Liver (tissue), 9 donors: ENCODE measurements around the gene HUWE1. TPM values are rescaled to one million over a fixed set of nuclear protein-coding genes. Genes with fewer than 3 reads are reported as not detected.

Source experiments
- DNase-seq: peaks from one replicate; pipeline ENCODE4 v3.0.0-alpha.2; 2017; ENCODE audit warnings: low spot score
- H3K27ac ChIP-seq, 2 donors: one replicate each; pipeline ENCODE4 v1.7.0; 2013; ENCODE audit warnings: inconsistent platforms in 2 of 2, low read length in 2 of 2, control low read depth in 1 of 2, low read depth in 1 of 2, mild to moderate bottlenecking in 1 of 2
- H3K27me3 ChIP-seq, 4 donors: one replicate each; pipeline versions ENCODE4 v1.6.1 to v1.7.0; 2013; ENCODE audit warnings: low read length in 3 of 4, inconsistent platforms in 1 of 4, mild to moderate bottlenecking in 1 of 4, moderate library complexity in 1 of 4; ENCODE audit not compliant: control insufficient read depth in 4 of 4, insufficient read depth in 4 of 4
- H3K36me3 ChIP-seq, 4 donors: one replicate each; pipeline versions ENCODE4 v1.6.1 to v1.7.0; 2013; ENCODE audit warnings: low read length in 3 of 4, mild to moderate bottlenecking in 3 of 4, low read depth in 1 of 4, moderate library complexity in 1 of 4; ENCODE audit not compliant: control insufficient read depth in 4 of 4, insufficient read depth in 3 of 4
- H3K4me1 ChIP-seq, 4 donors: one replicate each; pipeline versions ENCODE4 v1.6.1 to v1.7.0; 2013; ENCODE audit warnings: low read length in 3 of 4, mild to moderate bottlenecking in 3 of 4, moderate library complexity in 1 of 4; ENCODE audit not compliant: control insufficient read depth in 4 of 4, insufficient read depth in 4 of 4
- H3K4me3 ChIP-seq, 3 donors: one replicate each; pipeline versions ENCODE4 v1.6.1 to v1.7.0; 2013; ENCODE audit warnings: low read length in 3 of 3, control low read depth in 1 of 3, low read depth in 1 of 3, mild to moderate bottlenecking in 1 of 3
- H3K9ac ChIP-seq, 2 donors: one replicate each; pipeline ENCODE4 v1.7.0; 2013; ENCODE audit warnings: low read length in 2 of 2, mild to moderate bottlenecking in 2 of 2, moderate library complexity in 2 of 2, control low read depth in 1 of 2, low read depth in 1 of 2
- H3K9me3 ChIP-seq, 4 donors: one replicate each; pipeline versions ENCODE4 v1.6.1 to v1.7.0; 2013; ENCODE audit warnings: low read length in 3 of 4; ENCODE audit not compliant: control insufficient read depth in 4 of 4
- ATF3 ChIP-seq: IDR thresholded peaks from 2 replicates; pipeline ENCODE4 v1.6.1; 2016; ENCODE audit warnings: antibody characterized with exemption
- CTCF ChIP-seq: fragments of 150-350 bp; IDR thresholded peaks from 2 replicates; pipeline ENCODE4 v1.5.1; 2017; ENCODE audit warnings: improper control_type of control experiment, low read depth, low read length; ENCODE audit not compliant: missing input control
- FOXA1 ChIP-seq: IDR thresholded peaks from 2 replicates; pipeline ENCODE4 v1.6.1; 2016; ENCODE audit warnings: antibody characterized with exemption
- FOXA2 ChIP-seq: IDR thresholded peaks from 2 replicates; pipeline ENCODE4 v1.6.1; 2016; ENCODE audit warnings: antibody characterized with exemption
- GABPA ChIP-seq, 2 donors: IDR thresholded peaks in 1 of 2; conservative IDR thresholded peaks in 1 of 2; 2 replicates each; pipeline ENCODE4 v1.6.1; 2016; ENCODE audit warnings: antibody characterized with exemption in 2 of 2, mild to moderate bottlenecking in 1 of 2, moderate library complexity in 1 of 2
- HNF4A ChIP-seq, 2 donors: conservative IDR thresholded peaks; 2 replicates each; pipeline ENCODE4 v1.6.1; 2016; ENCODE audit warnings: antibody characterized with exemption in 2 of 2, mild to moderate bottlenecking in 2 of 2
- HNF4G ChIP-seq: IDR thresholded peaks from 2 replicates; pipeline ENCODE4 v1.6.1; 2016; ENCODE audit warnings: antibody characterized with exemption
- JUND ChIP-seq, 2 donors: IDR thresholded peaks; 2 replicates each; pipeline ENCODE4 v1.6.1; 2016; ENCODE audit warnings: antibody characterized with exemption in 2 of 2
- MAX ChIP-seq: IDR thresholded peaks from 2 replicates; pipeline ENCODE4 v1.6.1; 2016; ENCODE audit warnings: antibody characterized with exemption
- NR2F2 ChIP-seq: IDR thresholded peaks from 2 replicates; pipeline ENCODE4 v1.6.1; 2016; ENCODE audit warnings: antibody characterized with exemption
- RAD21 ChIP-seq, 2 donors: IDR thresholded peaks; 2 replicates each; pipeline ENCODE4 v1.6.1; 2016; ENCODE audit warnings: antibody characterized with exemption in 2 of 2, mild to moderate bottlenecking in 2 of 2
- REST ChIP-seq: IDR thresholded peaks from 2 replicates; pipeline ENCODE4 v1.6.1; 2016; ENCODE audit warnings: antibody characterized with exemption, mild to moderate bottlenecking
- RXRA ChIP-seq, 2 donors: IDR thresholded peaks; 2 replicates each; pipeline ENCODE4 v1.6.1; 2017 to 2018; ENCODE audit warnings: antibody characterized with exemption in 2 of 2, mild to moderate bottlenecking in 1 of 2
- SP1 ChIP-seq: IDR thresholded peaks from 2 replicates; pipeline ENCODE4 v1.6.1; 2018; ENCODE audit warnings: antibody characterized with exemption, mild to moderate bottlenecking
- YY1 ChIP-seq: IDR thresholded peaks from 2 replicates; pipeline ENCODE4 v1.6.1; 2016; ENCODE audit warnings: antibody characterized with exemption, mild to moderate bottlenecking
- WGBS: extraction: QIAGEN DNeasy Blood & Tissue Kit; methylation state at CpG from one replicate; pipeline ENCODE4 v1.1.7; 2013; 5-methylcytosine and 5-hydroxymethylcytosine counted together
- polyA plus RNA-seq, 2 donors: library from polyadenylated mRNA; stranded (reverse) in 1 of 2; unstranded in 1 of 2; fragments of 200-250 nt in 1 of 2; fragments of >200 nt in 1 of 2; fragmentation: Nextera tagmentation in 1 of 2; extraction: Ambion mirVana in 1 of 2; gene quantifications; one replicate each; pipeline versions ENCODE4 v1.2.1 to v1.2.3, GENCODE V29; 2013 to 2015
- total RNA-seq, 2 donors: library from RNA; depleted of rRNA; stranded (reverse); fragments of >200 nt; gene quantifications; one replicate each; pipeline ENCODE4 v1.2.3, GENCODE V29; 2014
- donor health status: healthy.
- donor health status: healthy.
- donor health status: healthy.
- donor health status: healthy.
- donor health status: healthy.

Gene HUWE1
- total and polyA plus RNA-seq, 4 donors: 20.2 to 75.8 (median 37.7) TPM

- Histone ChIP-seq H3K9ac (no peak overlapping the region), H3K27ac (no peak overlapping the region), H3K27me3 (peaks cover 0 to 3% (median 0%) of the 10 kb centered on the region in 4 donors), H3K9me3 (no peaks in the 10 kb centered on the region), H3K4me3 (no peak overlapping the region), H3K36me3 (no peaks in the 10 kb centered on the region), H3K4me1 (no peaks in the 10 kb centered on the region)
- TF ChIP-seq SP1 (no peak), GABPA (IDR thresholded peaks at IDR 0.05 in 1 of 2, conservative IDR thresholded peaks at IDR 0.05 in 1 of 2) (no peak), REST (no peak), MAX (no peak), NR2F2 (no peak), HNF4G (no peak), CTCF (no peak), FOXA1 (no peak), YY1 (no peak), RAD21 (IDR thresholded peaks at IDR 0.05) (no peak), HNF4A (conservative IDR thresholded peaks at IDR 0.05) (no peak), JUND (IDR thresholded peaks at IDR 0.05) (no peak), FOXA2 (no peak), ATF3 (no peak)
- DNase-seq: no peak
- 83% methylated on average over 2 of the region's 2 CpGs for WGBS
Observed at GRCh38 chrX:53717205-53717604, 30.7 kb upstream of the HUWE1 start.

GRCh38 chrX:53716328-53717088, 30.0 kb upstream of the HUWE1 start:
- 89% methylated on average over 4 of the region's 4 CpGs for WGBS
- no peak for TF ChIP-seq HNF4A (conservative IDR thresholded peaks at IDR 0.05)
- no peak for TF ChIP-seq RAD21 (IDR thresholded peaks at IDR 0.05)
- TF ChIP-seq RXRA (IDR thresholded peaks at IDR 0.05): no peak
- TF ChIP-seq CTCF: no peak
- TF ChIP-seq MAX: no peak
- TF ChIP-seq JUND (IDR thresholded peaks at IDR 0.05): no peak
- no peak for TF ChIP-seq FOXA2
- no peak for TF ChIP-seq ATF3
- H3K9me3 ChIP-seq: no peaks in the 10 kb centered on the region
- H3K4me3 ChIP-seq: no peak overlapping the region
- H3K4me1 ChIP-seq: no peaks in the 10 kb centered on the region
- no peak for DNase-seq
- no peak overlapping the region for H3K9ac ChIP-seq
- no peak overlapping the region for H3K27ac ChIP-seq
- peaks cover 0 to 3% (median 0%) of the 10 kb centered on the region in 4 donors for H3K27me3 ChIP-seq
- no peaks in the 10 kb centered on the region for H3K36me3 ChIP-seq
